ENCODE data around the gene WWOX. TPM values are rescaled to one million over a fixed set of nuclear protein-coding genes. Genes with fewer than 3 reads are reported as not detected.

Gene WWOX
- total and polyA plus RNA-seq, 2 of the 13 experiments (the other 11 are each of a cell fraction or from before 2014, with no cell fraction given): 9.1 to 37.4 TPM

GRCh38 chr16:78205506-78205905 lies 106.1 kb downstream of the WWOX start:
- no peaks in the 10 kb centered on the region for H3K27me3 ChIP-seq (ENCODE audit: control insufficient read depth in 1 of 2, insufficient read depth in 2 of 2, low read length in 2 of 2)
- no TSS peak for BruUV-seq (replicated peaks)
- no peak overlapping the region for H3K4me3 ChIP-seq (replicated peaks in 1 of 3; ENCODE audit: insufficient read depth in 1 of 3, low read depth in 2 of 3, low read length in 3 of 3)
- no peaks in the 10 kb centered on the region for H3K79me2 ChIP-seq (ENCODE audit: insufficient read depth, low read length)
- no peak overlapping the region for H3K27ac ChIP-seq (ENCODE audit: extremely low read length, insufficient read depth, low read length)
- FAIRE-seq (no peak), DNase-seq (ENCODE audit: low spot score) (no peak), ATAC-seq (no peak)
- CTCF ChIA-PET (ENCODE audit: low intra/inter-chr PET ratio, low total read pairs): no interaction called here
- no peaks in the 10 kb centered on the region for H4K20me1 ChIP-seq (ENCODE audit: insufficient read depth, low read length)
- POLR2A ChIA-PET: no interaction called here
- intact Hi-C loops (cut with micrococcal nuclease; ENCODE audit: unreplicated experiment) (no loop called here), in situ Hi-C loops (cut with HindIII; ENCODE audit: extremely low pct_ligation_motif_present, low pct_unique_long_range_greater_than_20kb) (no loop called here)
- peaks cover 73% of the 10 kb centered on the region for H3K4me1 ChIP-seq (ENCODE audit: insufficient read depth, low read length)
- H3K9me3 ChIP-seq (ENCODE audit: low read length): no peaks in the 10 kb centered on the region
- 0 out of 5 replicates have a peak, but pooled peaks cover 0 to 1% of the 10 kb centered on the region in 2 experiments for H3K36me3 ChIP-seq (replicated peaks in 1 of 2; ENCODE audit: control insufficient read depth in 1 of 2, insufficient read depth in 2 of 2, low read length in 2 of 2)
- H3K4me2 ChIP-seq (ENCODE audit: low read depth, low read length): no peak overlapping the region
- H2AFZ ChIP-seq (ENCODE audit: low read length): no peak overlapping the region
- WGBS (ENCODE audit: low lambda C conversion rate): 98% methylated on average over 3 of the region's 3 CpGs
- no peak overlapping the region for H3K9ac ChIP-seq (ENCODE audit: insufficient read depth, low read depth, low read length)
- TF ChIP-seq CEBPB (IDR thresholded peaks at IDR 0.05; ENCODE audit: borderline replicate concordance, low read depth, low read length) (no peak), HHEX (CRISPR knock-in tag; IDR thresholded peaks at IDR 0.05) (no peak), THRA (CRISPR knock-in tag; IDR thresholded peaks at IDR 0.05; ENCODE audit: borderline replicate concordance) (no peak), ZNF569 (CRISPR knock-in tag; IDR thresholded peaks at IDR 0.05; ENCODE audit: borderline replicate concordance) (no peak), FOXP1 (IDR thresholded peaks at IDR 0.05) (no peak), FOXP1 (CRISPR knock-in tag; IDR thresholded peaks at IDR 0.05) (no peak), ZSCAN30 (CRISPR knock-in tag; IDR thresholded peaks at IDR 0.05) (no peak), PLRG1 (conservative IDR thresholded peaks at IDR 0.05) (0 out of 2 replicates have a peak, but pooled peaks have one; percentile 52), LCORL (IDR thresholded peaks at IDR 0.05) (0 out of 2 replicates have a peak, but pooled peaks have one; percentile 20), LCORL (CRISPR knock-in tag; IDR thresholded peaks at IDR 0.05) (no peak), BATF2 (CRISPR knock-in tag; IDR thresholded peaks at IDR 0.05) (no peak), ZNF12 (CRISPR knock-in tag; IDR thresholded peaks at IDR 0.05) (no peak), MLX (CRISPR knock-in tag; IDR thresholded peaks at IDR 0.05) (no peak), HNRNPK (IDR thresholded peaks at IDR 0.05; ENCODE audit: low read depth, low read length, poor library complexity, severe bottlenecking) (peak; percentile 59)
- TF ChIP-seq, protein P1, sequence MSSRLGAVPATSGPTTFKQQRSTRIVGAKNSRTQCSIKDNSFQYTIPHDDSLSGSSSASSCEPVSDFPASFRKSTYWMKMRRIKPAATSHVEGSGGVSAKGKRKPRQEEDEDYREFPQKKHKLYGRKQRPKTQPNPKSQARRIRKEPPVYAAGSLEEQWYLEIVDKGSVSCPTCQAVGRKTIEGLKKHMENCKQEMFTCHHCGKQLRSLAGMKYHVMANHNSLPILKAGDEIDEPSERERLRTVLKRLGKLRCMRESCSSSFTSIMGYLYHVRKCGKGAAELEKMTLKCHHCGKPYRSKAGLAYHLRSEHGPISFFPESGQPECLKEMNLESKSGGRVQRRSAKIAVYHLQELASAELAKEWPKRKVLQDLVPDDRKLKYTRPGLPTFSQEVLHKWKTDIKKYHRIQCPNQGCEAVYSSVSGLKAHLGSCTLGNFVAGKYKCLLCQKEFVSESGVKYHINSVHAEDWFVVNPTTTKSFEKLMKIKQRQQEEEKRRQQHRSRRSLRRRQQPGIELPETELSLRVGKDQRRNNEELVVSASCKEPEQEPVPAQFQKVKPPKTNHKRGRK (CRISPR knock-in tag; IDR thresholded peaks at IDR 0.05): peak; percentile 81; the same call in 1 of the 2 replicates
- TF ChIP-seq, protein P2, sequence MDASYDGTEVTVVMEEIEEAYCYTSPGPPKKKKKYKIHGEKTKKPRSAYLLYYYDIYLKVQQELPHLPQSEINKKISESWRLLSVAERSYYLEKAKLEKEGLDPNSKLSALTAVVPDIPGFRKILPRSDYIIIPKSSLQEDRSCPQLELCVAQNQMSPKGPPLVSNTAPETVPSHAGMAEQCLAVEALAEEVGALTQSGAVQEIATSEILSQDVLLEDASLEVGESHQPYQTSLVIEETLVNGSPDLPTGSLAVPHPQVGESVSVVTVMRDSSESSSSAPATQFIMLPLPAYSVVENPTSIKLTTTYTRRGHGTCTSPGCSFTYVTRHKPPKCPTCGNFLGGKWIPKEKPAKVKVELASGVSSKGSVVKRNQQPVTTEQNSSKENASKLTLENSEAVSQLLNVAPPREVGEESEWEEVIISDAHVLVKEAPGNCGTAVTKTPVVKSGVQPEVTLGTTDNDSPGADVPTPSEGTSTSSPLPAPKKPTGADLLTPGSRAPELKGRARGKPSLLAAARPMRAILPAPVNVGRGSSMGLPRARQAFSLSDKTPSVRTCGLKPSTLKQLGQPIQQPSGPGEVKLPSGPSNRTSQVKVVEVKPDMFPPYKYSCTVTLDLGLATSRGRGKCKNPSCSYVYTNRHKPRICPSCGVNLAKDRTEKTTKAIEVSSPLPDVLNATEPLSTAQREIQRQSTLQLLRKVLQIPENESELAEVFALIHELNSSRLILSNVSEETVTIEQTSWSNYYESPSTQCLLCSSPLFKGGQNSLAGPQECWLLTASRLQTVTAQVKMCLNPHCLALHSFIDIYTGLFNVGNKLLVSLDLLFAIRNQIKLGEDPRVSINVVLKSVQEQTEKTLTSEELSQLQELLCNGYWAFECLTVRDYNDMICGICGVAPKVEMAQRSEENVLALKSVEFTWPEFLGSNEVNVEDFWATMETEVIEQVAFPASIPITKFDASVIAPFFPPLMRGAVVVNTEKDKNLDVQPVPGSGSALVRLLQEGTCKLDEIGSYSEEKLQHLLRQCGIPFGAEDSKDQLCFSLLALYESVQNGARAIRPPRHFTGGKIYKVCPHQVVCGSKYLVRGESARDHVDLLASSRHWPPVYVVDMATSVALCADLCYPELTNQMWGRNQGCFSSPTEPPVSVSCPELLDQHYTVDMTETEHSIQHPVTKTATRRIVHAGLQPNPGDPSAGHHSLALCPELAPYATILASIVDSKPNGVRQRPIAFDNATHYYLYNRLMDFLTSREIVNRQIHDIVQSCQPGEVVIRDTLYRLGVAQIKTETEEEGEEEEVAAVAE (CRISPR knock-in tag; IDR thresholded peaks at IDR 0.05; ENCODE audit: borderline replicate concordance): no peak
- TF ChIP-seq, protein P3, sequence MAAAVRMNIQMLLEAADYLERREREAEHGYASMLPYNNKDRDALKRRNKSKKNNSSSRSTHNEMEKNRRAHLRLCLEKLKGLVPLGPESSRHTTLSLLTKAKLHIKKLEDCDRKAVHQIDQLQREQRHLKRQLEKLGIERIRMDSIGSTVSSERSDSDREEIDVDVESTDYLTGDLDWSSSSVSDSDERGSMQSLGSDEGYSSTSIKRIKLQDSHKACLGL (CRISPR knock-in tag; IDR thresholded peaks at IDR 0.05): no peak
